OCI-LY7 (cell line): Measurements from ENCODE around the gene FXR1. TPM values are rescaled to one million over a fixed set of nuclear protein-coding genes. Genes with fewer than 3 reads are reported as not detected.

Experiments used
- BruUV-seq: library from RNA; stranded (reverse); fragments of 400-500 nt; replicated peaks from 2 replicates; lab custom pipeline; 2021; lab: Mats Ljungman, UMichigan
- CTCF ChIA-PET: fragments of 300-600 bp; sonication (Branson Sonifier 250); formaldehyde crosslinking; loops from one replicate; lab custom pipeline; 2022; ENCODE audit warnings: antibody characterized with exemption; ENCODE audit not compliant: unreplicated experiment; lab: Charles Lee
- POLR2A ChIA-PET: fragments of 300-600 bp; sonication (Branson Sonifier 250); formaldehyde crosslinking; loops from one replicate; lab custom pipeline; 2022; ENCODE audit warnings: antibody characterized with exemption; lab: Charles Lee
- DNase-seq: peaks from one replicate; pipeline ENCODE4 v3.0.0-alpha.2; 2015; ENCODE audit warnings: low spot score
- H2AFZ ChIP-seq: fragments of 200-600 bp; sonication (generic), shearing (Covaris generic); 2 replicates; pipeline ENCODE4 v1.6.1; 2014; ENCODE audit warnings: mild to moderate bottlenecking, antibody characterized with exemption, low read length, moderate library complexity
- H3K27ac ChIP-seq: fragments of 200-600 bp; sonication (generic); 2 replicates; pipeline ENCODE4 v1.5.1; 2014; ENCODE audit warnings: mixed run types, low read depth, mild to moderate bottlenecking, moderate library complexity, low read length, inconsistent platforms; ENCODE audit not compliant: poor library complexity, severe bottlenecking
- H3K36me3 ChIP-seq: fragments of 200-600 bp; sonication (generic); 2 replicates; pipeline ENCODE4 v1.6.1; 2014; ENCODE audit warnings: mild to moderate bottlenecking, antibody characterized with exemption, low read length, moderate library complexity, mixed read lengths; ENCODE audit not compliant: insufficient read depth
- H3K4me1 ChIP-seq: fragments of 200-600 bp; sonication (generic); 2 replicates; pipeline ENCODE4 v1.5.1; 2014; ENCODE audit warnings: mild to moderate bottlenecking, low read length; ENCODE audit not compliant: insufficient read depth, poor library complexity, severe bottlenecking
- H3K4me2 ChIP-seq: fragments of 200-600 bp; sonication (generic); 2 replicates; pipeline ENCODE4 v1.6.1; 2014; ENCODE audit warnings: mild to moderate bottlenecking, low read length
- H3K4me3 ChIP-seq: fragments of 200-600 bp; sonication (generic); 2 replicates; pipeline ENCODE4 v1.5.1; 2014; ENCODE audit warnings: mild to moderate bottlenecking, low read depth, low read length; ENCODE audit not compliant: poor library complexity, severe bottlenecking
- H3K79me2 ChIP-seq: fragments of 200-600 bp; sonication (generic); 2 replicates; pipeline ENCODE4 v1.6.1; 2016; ENCODE audit warnings: low read depth, mild to moderate bottlenecking, low read length, moderate library complexity, mixed read lengths; ENCODE audit not compliant: insufficient read depth
- H3K9me2 ChIP-seq: fragments of 200-600 bp; sonication (generic); 2 replicates; pipeline ENCODE4 v1.6.1; 2016; ENCODE audit warnings: mild to moderate bottlenecking, low read length, mixed read lengths; ENCODE audit not compliant: insufficient read depth
- H3K9me3 ChIP-seq: fragments of 200-600 bp; sonication (generic); 2 replicates; pipeline ENCODE4 v1.6.1; 2014; ENCODE audit warnings: mild to moderate bottlenecking, mixed run types, low read length, mixed read lengths
- H4K20me1 ChIP-seq: fragments of 200-600 bp; sonication (generic); 2 replicates; pipeline ENCODE4 v1.6.1; 2014; ENCODE audit warnings: mild to moderate bottlenecking, antibody characterized with exemption, low read length, moderate library complexity, mixed read lengths; ENCODE audit not compliant: insufficient read depth
- EZH2phosphoT487 ChIP-seq: fragments of 200-600 bp; sonication (generic); IDR thresholded peaks from 2 replicates; pipeline ENCODE4 v1.6.1; 2018; ENCODE audit warnings: low read depth, borderline replicate concordance, mild to moderate bottlenecking, mixed run types, antibody characterized with exemption, low read length, moderate library complexity, mixed read lengths
- intact Hi-C: fragments of 100-400 bp; cut with micrococcal nuclease; formaldehyde crosslinking; loops from one replicate; pipeline ENCODE4 v1.10.0; 2022; ENCODE audit not compliant: unreplicated experiment
- total RNA-seq, 2 experiments: library from RNA; depleted of rRNA in 1 of 2; stranded (reverse); fragments of >200 nt in 1 of 2; shearing (Covaris generic) in 1 of 2; gene quantifications; 2 replicates each; pipeline ENCODE4 v1.2.3, GENCODE V29; 2014 to 2022
- TF ChIP-seq, protein P1 (sequence below): fragments of 200-600 bp; sonication (generic); conservative IDR thresholded peaks from 2 replicates; pipeline ENCODE4 v1.5.1; 2014; ENCODE audit warnings: mild to moderate bottlenecking, antibody characterized with exemption, low read length, moderate library complexity, mixed read lengths

FXR1 gene
- total RNA-seq, 2 experiments from 2014 or later = 90.6 to 161 TPM

DNA sequence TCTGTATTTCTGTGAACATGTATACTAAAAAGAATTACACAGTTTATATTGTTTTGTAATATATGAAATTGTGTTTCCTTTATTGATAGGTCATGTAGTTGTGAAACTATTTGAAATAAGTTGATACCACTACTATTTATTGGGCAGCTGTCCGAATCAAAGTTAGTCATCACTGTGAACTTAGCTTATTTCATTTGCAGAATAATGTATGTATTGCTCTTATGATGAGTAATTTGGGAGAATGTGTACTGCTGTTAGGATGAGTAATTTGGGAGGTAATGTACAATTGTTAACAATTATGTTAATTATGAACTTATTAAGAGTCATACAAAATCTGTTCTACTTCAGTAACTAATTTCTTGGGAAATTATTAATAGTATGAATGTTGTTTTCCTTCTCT lies 22.2 kb downstream of the FXR1 start:
- H3K4me2 ChIP-seq = no peak overlapping the region
- TF ChIP-seq, protein P1, sequence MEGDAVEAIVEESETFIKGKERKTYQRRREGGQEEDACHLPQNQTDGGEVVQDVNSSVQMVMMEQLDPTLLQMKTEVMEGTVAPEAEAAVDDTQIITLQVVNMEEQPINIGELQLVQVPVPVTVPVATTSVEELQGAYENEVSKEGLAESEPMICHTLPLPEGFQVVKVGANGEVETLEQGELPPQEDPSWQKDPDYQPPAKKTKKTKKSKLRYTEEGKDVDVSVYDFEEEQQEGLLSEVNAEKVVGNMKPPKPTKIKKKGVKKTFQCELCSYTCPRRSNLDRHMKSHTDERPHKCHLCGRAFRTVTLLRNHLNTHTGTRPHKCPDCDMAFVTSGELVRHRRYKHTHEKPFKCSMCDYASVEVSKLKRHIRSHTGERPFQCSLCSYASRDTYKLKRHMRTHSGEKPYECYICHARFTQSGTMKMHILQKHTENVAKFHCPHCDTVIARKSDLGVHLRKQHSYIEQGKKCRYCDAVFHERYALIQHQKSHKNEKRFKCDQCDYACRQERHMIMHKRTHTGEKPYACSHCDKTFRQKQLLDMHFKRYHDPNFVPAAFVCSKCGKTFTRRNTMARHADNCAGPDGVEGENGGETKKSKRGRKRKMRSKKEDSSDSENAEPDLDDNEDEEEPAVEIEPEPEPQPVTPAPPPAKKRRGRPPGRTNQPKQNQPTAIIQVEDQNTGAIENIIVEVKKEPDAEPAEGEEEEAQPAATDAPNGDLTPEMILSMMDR = no peak
- TF ChIP-seq EZH2phosphoT487 = no peak
- H3K27ac ChIP-seq = no peak overlapping the region
- H3K9me2 ChIP-seq = no peaks in the 10 kb centered on the region; the same call in 1 of the 2 replicates
- no peak overlapping the region for H2AFZ ChIP-seq
- BruUV-seq = no TSS peak
- peaks cover 100% of the 10 kb centered on the region for H3K79me2 ChIP-seq
- peaks cover 48% of the 10 kb centered on the region for H4K20me1 ChIP-seq
- no peak overlapping the region for H3K4me3 ChIP-seq
- POLR2A ChIA-PET = interaction anchor here (0.6 to 2.5 kb wide), 8 partner anchors 9 to 50 kb away, joined by 3 to 12 read pairs (median 7); no protein-coding TSS in a partner anchor
- peaks cover 15% of the 10 kb centered on the region for H3K4me1 ChIP-seq
- intact Hi-C loops = no loop called here
- H3K9me3 ChIP-seq = no peaks in the 10 kb centered on the region
- no peak for DNase-seq
- peaks cover 83% of the 10 kb centered on the region for H3K36me3 ChIP-seq
- CTCF ChIA-PET = no interaction called here

DNA sequence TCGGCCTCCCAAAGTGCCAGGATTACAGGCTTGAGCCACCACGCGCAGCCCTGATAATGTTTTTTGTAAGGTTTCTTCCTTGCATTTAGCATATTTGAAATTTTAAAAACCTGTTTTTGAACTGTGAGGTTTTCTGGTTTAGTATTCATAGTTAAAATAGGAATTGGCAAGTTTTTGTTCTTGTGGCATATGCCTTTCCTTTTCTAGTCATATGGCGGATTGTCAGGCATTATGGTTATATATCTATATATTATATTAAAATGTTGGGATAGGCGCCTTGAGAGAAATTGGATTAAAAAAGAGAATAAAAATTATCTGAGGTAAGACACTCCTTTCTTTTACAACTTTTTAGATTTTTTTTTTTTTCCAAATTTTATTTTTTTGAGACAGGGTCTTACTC lies 28.4 kb downstream of the FXR1 start:
- H4K20me1 ChIP-seq = peaks cover 20% of the 10 kb centered on the region
- no peak for DNase-seq
- POLR2A ChIA-PET = no interaction called here
- no peak overlapping the region for H3K4me3 ChIP-seq
- no peak for TF ChIP-seq EZH2phosphoT487
- TF ChIP-seq, protein P1 = no peak
- CTCF ChIA-PET = no interaction called here
- peaks cover 96% of the 10 kb centered on the region for H3K36me3 ChIP-seq
- no peak overlapping the region for H2AFZ ChIP-seq
- no peaks in the 10 kb centered on the region for H3K9me3 ChIP-seq
- peaks cover 88% of the 10 kb centered on the region for H3K79me2 ChIP-seq
- H3K9me2 ChIP-seq = no peaks in the 10 kb centered on the region
- BruUV-seq = no TSS peak
- H3K4me2 ChIP-seq = no peak overlapping the region
- no peak overlapping the region for H3K27ac ChIP-seq
- H3K4me1 ChIP-seq = no peaks in the 10 kb centered on the region
- intact Hi-C loops = no loop called here

DNA sequence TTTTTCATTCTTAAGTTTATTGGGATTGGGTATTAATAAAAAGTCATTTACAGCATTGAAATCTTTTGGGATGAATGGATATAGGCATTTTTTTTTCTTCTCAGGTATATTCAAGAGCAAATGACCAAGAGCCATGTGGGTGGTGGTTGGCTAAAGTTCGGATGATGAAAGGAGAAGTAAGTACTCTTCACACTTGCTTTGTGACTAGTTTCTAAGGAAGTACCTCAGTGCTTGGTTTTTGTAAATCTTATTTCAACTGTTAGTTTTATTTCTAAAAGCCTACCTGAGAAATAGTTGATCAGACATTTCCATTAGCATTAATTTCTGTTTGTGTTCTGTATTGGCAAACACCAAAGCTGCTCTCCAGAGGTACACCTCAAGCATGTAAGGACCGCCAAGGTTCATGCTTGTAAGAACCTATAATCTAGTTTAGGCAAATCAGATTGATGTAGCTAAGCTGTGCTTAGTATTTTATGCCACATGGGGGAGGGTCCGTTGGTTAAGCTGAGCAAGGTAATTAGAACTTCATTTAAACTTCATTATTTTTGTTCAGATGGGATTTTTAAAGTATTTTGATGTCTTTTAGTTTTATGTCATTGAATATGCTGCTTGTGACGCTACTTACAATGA lies 35.4 kb downstream of the FXR1 start:
- intact Hi-C loops = no loop called here
- peak; percentile 30 for DNase-seq
- ChIA-PET POLR2A (interaction anchor here (0.6 to 3.4 kb wide), 6 partner anchors 10 to 35 kb away, joined by 3 to 15 read pairs (median 6); partner anchors contain the start of gene FXR1), CTCF (no interaction called here)
- Histone ChIP-seq H2AFZ (no peak overlapping the region), H3K4me2 (no peak overlapping the region), H3K4me3 (no peak overlapping the region), H4K20me1 (peaks cover 12% of the 10 kb centered on the region), H3K9me2 (no peaks in the 10 kb centered on the region), H3K4me1 (no peaks in the 10 kb centered on the region), H3K27ac (no peak overlapping the region), H3K9me3 (no peaks in the 10 kb centered on the region), H3K79me2 (peaks cover 46% of the 10 kb centered on the region), H3K36me3 (peaks cover 96% of the 10 kb centered on the region)
- BruUV-seq = no TSS peak
- no peak for TF ChIP-seq EZH2phosphoT487
- TF ChIP-seq, protein P1 = no peak
